Measurements from ENCODE around the gene ABTB2.

ABTB2 gene

DNA sequence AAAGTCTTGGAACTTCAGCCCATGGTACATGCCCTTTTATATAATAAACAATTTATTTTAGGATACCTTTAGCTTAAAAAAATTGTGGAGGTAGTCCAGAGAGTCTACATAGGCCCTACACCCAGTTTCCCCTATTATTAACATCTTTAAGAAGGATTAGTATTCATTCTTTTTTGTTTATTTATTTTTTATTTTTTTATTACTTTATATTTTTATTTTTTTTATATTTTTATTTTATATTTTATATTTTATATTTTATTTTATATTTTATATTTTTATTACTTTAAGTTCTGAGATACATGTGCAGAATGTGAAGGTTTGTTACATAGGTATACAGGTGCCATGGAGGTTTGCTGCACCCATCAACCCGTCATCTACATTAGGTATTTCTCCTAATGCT, 15.9 kb upstream of the ABTB2 start:
- H3K4me3 ChIP-seq (replicated peaks; ENCODE audit: insufficient read depth, low read length) = no peak overlapping the region
- no peak overlapping the region for H3K27ac ChIP-seq (replicated peaks)
- no peak for DNase-seq (ENCODE audit: low read depth in 1 of 2, low spot score in 1 of 2)
- no peaks in the 10 kb centered on the region for H3K27me3 ChIP-seq (ENCODE audit: insufficient read depth, poor library complexity, severe bottlenecking)
- TF ChIP-seq SPI1 (IDR thresholded peaks at IDR 0.05; ENCODE audit: borderline replicate concordance, low read depth) (no peak), GABPA (IDR thresholded peaks at IDR 0.05; ENCODE audit: low read depth) (no peak)

DNA sequence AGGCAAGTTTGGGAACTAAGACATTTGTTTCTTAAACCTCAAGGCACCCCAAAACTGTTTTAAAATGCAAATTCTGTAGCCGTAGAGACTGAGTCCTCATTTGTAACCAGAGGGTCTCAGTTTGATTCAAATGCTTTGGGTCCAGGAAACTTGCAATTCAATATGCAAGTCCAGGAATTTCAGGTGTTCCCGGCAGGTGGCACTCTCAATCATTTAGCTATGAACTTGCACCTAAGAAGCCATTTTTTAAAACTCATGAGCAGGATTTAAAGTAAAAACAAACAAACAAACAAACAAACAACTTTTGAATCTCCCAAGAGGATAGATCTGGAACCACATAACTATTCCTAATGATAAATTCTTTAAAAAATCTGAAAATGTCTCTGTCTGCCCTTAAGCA, 8.7 kb upstream of the ABTB2 start:
- TF ChIP-seq, protein P1, sequence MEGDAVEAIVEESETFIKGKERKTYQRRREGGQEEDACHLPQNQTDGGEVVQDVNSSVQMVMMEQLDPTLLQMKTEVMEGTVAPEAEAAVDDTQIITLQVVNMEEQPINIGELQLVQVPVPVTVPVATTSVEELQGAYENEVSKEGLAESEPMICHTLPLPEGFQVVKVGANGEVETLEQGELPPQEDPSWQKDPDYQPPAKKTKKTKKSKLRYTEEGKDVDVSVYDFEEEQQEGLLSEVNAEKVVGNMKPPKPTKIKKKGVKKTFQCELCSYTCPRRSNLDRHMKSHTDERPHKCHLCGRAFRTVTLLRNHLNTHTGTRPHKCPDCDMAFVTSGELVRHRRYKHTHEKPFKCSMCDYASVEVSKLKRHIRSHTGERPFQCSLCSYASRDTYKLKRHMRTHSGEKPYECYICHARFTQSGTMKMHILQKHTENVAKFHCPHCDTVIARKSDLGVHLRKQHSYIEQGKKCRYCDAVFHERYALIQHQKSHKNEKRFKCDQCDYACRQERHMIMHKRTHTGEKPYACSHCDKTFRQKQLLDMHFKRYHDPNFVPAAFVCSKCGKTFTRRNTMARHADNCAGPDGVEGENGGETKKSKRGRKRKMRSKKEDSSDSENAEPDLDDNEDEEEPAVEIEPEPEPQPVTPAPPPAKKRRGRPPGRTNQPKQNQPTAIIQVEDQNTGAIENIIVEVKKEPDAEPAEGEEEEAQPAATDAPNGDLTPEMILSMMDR (IDR thresholded peaks at IDR 0.05; ENCODE audit: insufficient read depth, low read length) = no peak
- TF ChIP-seq SPI1 (IDR thresholded peaks at IDR 0.05; ENCODE audit: borderline replicate concordance, low read depth) = no peak
- no peak for TF ChIP-seq GABPA (IDR thresholded peaks at IDR 0.05; ENCODE audit: low read depth)
- TF ChIP-seq POLR2AphosphoS5 (IDR thresholded peaks at IDR 0.05; ENCODE audit: low read depth) = no peak
- TF ChIP-seq, protein P2, sequence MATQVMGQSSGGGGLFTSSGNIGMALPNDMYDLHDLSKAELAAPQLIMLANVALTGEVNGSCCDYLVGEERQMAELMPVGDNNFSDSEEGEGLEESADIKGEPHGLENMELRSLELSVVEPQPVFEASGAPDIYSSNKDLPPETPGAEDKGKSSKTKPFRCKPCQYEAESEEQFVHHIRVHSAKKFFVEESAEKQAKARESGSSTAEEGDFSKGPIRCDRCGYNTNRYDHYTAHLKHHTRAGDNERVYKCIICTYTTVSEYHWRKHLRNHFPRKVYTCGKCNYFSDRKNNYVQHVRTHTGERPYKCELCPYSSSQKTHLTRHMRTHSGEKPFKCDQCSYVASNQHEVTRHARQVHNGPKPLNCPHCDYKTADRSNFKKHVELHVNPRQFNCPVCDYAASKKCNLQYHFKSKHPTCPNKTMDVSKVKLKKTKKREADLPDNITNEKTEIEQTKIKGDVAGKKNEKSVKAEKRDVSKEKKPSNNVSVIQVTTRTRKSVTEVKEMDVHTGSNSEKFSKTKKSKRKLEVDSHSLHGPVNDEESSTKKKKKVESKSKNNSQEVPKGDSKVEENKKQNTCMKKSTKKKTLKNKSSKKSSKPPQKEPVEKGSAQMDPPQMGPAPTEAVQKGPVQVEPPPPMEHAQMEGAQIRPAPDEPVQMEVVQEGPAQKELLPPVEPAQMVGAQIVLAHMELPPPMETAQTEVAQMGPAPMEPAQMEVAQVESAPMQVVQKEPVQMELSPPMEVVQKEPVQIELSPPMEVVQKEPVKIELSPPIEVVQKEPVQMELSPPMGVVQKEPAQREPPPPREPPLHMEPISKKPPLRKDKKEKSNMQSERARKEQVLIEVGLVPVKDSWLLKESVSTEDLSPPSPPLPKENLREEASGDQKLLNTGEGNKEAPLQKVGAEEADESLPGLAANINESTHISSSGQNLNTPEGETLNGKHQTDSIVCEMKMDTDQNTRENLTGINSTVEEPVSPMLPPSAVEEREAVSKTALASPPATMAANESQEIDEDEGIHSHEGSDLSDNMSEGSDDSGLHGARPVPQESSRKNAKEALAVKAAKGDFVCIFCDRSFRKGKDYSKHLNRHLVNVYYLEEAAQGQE (IDR thresholded peaks at IDR 0.05; ENCODE audit: insufficient replicate concordance, low read depth) = no peak
- Histone ChIP-seq H3K27ac (replicated peaks) (no peak overlapping the region; the same call in 1 of the 2 replicates), H3K4me3 (replicated peaks; ENCODE audit: insufficient read depth, low read length) (no peak overlapping the region), H3K27me3 (ENCODE audit: insufficient read depth, poor library complexity, severe bottlenecking) (no peaks in the 10 kb centered on the region)
- peak in 1 of 2 experiments; percentile 47 for DNase-seq (ENCODE audit: low read depth in 1 of 2, low spot score in 1 of 2)

DNA sequence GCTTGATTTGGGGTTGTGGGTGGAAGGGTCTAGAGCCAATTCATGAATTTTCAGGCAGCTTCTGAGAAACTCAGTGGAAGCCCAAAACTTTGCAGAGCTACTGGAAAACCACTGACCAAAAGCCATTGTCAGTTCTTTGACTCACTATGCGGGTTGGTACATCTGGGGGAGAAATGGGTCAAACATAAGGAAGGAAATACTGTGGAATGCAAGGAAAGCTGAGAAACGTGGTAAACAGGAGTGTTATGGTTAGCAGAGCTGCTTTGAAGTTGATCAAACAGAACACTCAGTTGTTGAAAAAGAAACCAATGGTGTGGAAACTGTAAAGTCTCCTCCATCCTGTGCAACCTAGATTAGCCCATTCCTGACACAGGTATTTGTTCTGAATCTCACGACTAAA, 6.3 kb upstream of the ABTB2 start:
- no peaks in the 10 kb centered on the region for H3K27me3 ChIP-seq (ENCODE audit: insufficient read depth, poor library complexity, severe bottlenecking)
- DNase-seq (ENCODE audit: low read depth in 1 of 2, low spot score in 1 of 2) = no peak
- peak overlapping the region; percentile 58 for H3K27ac ChIP-seq (replicated peaks)
- H3K4me3 ChIP-seq (replicated peaks; ENCODE audit: insufficient read depth, low read length) = no peak overlapping the region
- no peak for TF ChIP-seq SPI1 (IDR thresholded peaks at IDR 0.05; ENCODE audit: borderline replicate concordance, low read depth)
- TF ChIP-seq, protein P1 (IDR thresholded peaks at IDR 0.05; ENCODE audit: insufficient read depth, low read length) = no peak
- no peak for TF ChIP-seq POLR2AphosphoS5 (IDR thresholded peaks at IDR 0.05; ENCODE audit: low read depth)
- TF ChIP-seq, protein P2 (IDR thresholded peaks at IDR 0.05; ENCODE audit: insufficient replicate concordance, low read depth) = no peak
- no peak for TF ChIP-seq GABPA (IDR thresholded peaks at IDR 0.05; ENCODE audit: low read depth)

DNA sequence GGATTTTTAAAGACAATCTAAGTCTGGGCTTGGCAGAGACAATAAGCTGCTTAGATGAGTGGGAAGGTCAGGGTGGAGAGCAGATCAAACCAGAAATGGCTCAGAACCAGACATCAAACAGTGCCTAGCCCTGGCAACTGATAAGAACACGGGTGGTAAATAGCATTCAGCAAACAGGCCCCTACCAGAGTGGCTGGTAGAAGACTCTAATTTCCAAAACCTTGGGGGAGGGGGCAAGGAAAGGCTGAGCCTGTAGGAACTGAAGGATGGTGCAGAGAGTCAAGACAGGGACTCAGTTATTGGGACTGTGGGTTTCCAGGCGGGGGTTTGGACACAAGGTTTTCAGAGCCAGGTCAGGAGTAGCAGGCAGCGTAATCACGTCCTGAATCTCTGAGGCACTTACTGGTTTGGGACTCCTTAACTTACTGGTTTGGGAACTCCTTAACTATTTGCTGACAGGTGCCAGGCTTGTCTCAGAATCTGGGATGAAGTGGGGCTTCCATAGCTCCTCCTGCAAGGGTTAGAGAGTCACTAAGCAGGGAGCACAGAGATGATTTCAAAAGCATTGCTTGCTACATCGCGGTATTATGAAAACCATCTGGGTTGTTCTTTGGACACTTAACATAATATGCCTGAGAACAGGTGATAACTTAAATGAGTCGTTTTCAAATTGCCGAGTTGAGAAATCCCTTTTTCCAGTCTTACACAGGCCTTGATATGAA, 5.7 kb upstream of the ABTB2 start:
- Histone ChIP-seq H3K27me3 (ENCODE audit: insufficient read depth, poor library complexity, severe bottlenecking) (no peaks in the 10 kb centered on the region), H3K4me3 (replicated peaks; ENCODE audit: insufficient read depth, low read length) (no peak overlapping the region), H3K27ac (replicated peaks) (peak overlapping the region; percentile 58)
- peak; percentile 47 to 84 for DNase-seq (ENCODE audit: low read depth in 1 of 2, low spot score in 1 of 2)
- TF ChIP-seq GABPA (IDR thresholded peaks at IDR 0.05; ENCODE audit: low read depth) = no peak
- TF ChIP-seq, protein P1 (IDR thresholded peaks at IDR 0.05; ENCODE audit: insufficient read depth, low read length) = no peak
- TF ChIP-seq SPI1 (IDR thresholded peaks at IDR 0.05; ENCODE audit: borderline replicate concordance, low read depth) = no peak
- TF ChIP-seq, protein P2 (IDR thresholded peaks at IDR 0.05; ENCODE audit: insufficient replicate concordance, low read depth) = no peak
- no peak for TF ChIP-seq POLR2AphosphoS5 (IDR thresholded peaks at IDR 0.05; ENCODE audit: low read depth)
